Stimulated activated CD4-positive, alpha-beta T cell treated with anti-CD3 and anti-CD28 coated beads, Interleukin-12 subunit alpha, Interleukin-12 subunit beta, amount 100 ng/mL, for 24 hours (primary cell): ENCODE measurements around the gene LENG8.

Experiments
- DNase-seq, 2 experiments: peaks; one replicate each; pipeline ENCODE4 v3.0.0-alpha.2; 2020; ENCODE audit warnings: low read depth in 2 of 2

Gene LENG8

DNA sequence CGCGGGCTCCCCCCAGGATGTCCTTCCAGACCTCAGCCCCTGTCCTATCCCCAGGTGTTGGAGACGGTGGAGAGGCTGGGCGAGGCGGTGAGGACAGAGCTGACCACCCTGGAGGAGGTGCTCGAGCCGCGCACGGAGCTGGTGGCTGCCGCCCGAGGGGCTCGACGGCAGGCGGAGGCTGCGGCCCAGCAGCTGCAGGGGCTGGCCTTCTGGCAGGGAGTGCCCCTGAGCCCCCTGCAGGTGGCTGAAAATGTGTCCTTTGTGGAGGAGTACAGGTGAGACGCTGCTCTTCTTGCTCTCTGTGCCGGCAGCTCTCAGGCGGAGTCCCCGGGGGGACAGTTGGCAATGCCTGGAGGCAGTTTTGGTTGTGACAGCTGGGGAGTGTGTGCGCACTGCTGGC is 26.9 kb upstream of the LENG8 start:
- no peak for DNase-seq

DNA sequence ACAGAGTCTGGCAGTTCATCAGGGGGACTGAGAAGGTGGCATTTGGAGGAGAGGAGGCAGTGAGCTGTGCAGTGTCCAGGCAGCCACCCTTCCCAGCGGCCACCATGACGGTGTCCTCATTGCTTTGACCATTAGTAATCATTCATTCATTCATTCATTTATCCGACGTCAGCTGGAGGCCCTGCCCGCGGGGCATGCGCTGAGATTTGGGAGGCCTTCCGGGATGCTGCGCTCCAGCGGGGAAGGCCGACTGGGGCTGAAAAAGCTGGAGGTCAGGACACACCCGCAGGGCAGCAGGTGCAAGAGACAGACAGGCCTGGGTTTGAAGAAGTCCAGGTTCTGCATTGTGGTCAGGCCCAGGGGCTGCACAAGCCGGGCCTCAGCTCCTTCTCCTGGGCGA is 24.8 kb upstream of the LENG8 start:
- DNase-seq = no peak

DNA sequence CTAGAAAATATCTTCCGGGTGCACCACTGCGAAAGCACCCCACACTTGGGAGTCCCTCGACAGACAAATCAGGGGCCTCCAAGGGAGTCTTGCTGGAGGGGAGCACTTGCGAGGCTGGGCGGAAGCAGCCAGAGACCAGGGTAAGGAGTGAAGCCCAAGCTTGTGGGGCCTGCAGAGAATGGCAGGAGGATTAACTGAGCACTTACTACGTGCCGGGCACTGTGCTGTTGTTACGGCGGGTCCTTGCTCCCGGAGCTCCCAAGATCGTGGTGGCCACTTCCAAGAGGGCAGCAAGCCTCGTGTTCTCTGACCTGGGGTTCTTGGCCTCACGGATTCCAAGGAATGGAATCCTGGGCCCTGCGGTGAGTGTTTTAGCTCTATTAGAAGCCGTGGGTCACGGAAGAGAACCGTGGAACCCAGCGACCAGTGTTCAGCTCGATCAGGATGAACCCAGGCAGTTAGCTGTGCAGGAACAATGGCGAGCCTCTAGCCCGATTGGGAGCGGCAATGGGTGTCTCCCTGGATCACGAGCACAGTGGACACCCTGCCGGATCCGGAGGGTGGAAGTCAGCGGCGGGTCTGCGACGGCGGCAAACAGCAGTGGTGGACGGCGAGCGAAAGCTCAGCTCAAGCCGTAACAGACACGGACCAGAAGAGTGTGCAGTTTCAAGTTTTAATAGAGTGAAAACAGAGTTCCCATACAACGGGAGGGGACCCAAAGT is 24.2 kb upstream of the LENG8 start:
- no peak for DNase-seq

DNA sequence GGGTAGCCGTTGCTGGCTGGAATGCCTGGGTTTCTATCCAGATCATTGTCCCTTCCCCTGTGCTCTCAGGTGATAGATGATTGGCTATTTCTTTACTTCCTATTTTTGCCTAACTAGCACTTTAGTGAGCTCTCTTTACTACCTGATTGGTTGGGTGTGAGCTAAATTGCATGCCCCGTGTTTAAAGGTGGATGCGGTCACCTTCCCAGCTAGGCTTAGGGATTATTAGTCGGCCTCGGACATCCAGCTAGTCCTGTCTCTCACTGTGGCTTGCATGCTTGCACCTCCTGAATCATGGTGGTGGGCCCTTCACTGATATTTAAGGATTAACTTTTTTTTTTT is 23.6 kb upstream of the LENG8 start:
- DNase-seq = no peak

DNA sequence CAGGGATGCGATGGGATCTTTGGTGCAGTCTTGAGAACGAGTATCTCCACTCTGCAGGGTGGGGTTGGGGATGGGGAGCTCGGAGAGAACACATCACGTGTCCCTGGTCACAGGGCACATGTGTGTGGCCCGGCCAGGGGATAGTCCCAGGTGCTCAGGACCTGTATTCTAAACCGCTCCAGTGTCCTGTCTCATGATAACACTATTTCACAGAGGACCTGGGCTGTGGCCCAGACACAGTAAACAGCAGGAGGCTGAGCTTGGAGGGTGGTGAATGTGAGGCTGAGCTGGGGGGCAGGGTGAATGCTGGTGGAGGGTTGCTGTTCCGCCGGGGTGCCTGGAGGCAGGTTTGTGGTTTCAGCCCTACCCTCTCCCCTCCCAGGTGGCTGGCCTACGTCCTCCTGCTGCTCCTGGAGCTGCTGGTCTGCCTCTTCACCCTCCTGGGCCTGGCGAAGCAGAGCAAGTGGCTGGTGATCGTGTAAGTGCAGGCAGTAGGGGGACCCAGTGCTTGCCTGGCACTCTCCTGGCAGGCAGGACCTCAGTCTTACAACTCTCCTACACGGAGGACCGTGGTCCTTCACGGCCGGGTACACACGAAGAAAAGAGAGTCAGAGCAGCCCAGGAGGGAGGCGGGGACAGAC is 22.6 kb upstream of the LENG8 start:
- DNase-seq = no peak

DNA sequence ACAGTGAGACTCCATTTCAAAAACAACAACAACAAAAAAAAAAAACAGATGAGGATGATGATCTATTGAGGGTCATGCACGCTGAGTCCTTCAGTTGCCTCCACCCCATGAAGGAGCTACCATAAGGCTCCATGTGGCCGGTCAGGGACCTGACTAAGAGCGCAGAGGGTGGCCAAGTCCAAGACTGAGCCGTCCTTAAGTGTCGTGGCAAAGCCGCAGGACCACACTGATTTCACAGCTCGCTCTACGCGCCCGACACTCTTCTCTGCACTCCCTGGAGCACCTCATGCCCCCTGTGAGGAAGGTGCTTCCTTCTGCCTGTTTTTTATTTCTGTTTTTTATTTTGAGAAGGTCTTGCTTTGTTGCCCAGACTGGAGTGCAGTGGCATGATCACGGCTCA is 21.4 kb upstream of the LENG8 start:
- no peak for DNase-seq

DNA sequence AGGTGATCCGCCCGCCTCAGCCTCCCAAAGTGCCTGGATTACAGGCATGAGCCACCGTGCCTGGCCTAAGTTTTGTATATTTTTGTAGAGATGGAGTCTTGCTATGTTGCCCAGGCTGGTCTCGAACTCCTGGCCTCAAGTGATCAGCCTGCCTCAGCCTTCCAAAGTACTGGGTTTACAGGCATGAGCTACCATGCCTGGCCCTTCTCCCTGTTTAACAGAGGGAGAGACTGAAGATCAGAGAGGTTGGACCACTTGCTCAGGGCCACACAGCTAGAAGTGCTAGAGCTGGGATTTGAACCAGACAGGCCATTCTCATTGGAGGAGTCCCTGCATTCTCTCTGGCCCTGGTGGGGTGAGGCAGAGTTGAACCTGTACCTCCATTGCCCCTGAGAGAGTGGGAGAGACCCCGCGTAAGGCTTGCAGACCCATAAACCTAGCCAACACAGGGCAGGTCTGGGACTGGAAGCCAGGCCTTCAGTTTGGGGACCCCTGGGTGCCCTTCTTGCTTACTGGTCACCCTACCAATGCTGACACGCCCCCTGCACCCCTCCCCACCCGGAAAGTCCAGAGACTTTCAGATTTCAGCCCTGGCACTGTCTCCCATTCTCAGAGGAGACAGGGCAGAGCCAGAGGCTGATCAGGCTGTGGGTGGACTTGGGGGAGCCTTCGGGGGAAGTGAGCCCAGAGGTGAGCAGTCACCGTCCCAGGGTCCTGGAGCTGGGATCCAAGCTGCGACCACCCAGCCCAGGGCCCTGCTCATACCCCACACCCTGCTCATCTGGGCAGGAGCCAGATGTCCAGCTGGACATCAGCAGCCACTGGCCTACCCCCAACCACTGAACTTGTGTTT is 20.4 kb upstream of the LENG8 start:
- DNase-seq = no peak

DNA sequence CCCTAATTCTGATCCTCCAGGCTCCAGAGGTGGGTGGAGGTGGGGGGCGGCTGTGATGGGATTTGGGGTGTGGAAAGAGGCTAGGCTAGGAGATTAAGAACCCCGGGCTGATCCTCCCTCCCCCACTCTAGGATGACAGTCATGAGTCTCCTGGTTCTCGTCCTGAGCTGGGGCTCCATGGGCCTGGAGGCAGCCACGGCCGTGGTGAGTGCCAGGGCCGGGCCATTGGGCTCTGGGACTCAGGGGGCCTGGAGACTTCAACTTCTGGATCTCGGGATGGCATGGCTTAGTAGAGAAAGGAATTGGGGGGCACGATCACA is 19.9 kb upstream of the LENG8 start:
- DNase-seq = no peak

DNA sequence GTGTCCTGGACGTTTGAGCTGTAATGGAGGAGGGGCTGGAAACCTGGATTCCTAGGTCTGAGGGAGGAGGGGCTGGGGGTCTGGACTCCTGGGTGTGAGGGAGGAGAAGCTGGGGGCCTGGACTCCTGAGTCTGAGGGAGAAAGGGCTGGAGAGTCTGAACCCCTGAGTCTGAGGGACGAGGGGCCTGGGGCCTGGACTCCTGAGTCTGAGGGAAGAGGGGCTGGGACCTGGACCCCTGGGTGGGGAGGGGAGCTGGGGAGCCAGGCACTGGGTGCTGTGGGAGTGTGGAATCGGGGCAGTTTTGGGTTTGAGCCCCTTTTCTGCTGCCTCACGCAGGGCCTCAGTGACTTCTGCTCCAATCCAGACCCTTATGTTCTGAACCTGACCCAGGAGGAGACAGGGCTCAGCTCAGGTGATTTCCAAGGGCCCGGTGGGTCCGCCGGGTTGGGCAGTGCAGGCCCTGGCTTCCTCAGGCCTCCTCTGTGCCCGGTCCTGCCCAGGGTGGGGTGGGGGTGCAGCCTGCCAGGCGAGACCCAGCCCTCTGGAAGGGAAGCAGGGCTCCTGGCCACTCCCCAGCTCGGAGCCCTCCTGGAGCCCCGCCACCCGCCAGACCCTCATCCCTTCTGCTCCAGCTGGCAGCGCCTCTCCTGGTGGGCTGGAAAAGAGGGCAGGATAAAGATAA is 19.3 kb upstream of the LENG8 start:
- DNase-seq = no peak

DNA sequence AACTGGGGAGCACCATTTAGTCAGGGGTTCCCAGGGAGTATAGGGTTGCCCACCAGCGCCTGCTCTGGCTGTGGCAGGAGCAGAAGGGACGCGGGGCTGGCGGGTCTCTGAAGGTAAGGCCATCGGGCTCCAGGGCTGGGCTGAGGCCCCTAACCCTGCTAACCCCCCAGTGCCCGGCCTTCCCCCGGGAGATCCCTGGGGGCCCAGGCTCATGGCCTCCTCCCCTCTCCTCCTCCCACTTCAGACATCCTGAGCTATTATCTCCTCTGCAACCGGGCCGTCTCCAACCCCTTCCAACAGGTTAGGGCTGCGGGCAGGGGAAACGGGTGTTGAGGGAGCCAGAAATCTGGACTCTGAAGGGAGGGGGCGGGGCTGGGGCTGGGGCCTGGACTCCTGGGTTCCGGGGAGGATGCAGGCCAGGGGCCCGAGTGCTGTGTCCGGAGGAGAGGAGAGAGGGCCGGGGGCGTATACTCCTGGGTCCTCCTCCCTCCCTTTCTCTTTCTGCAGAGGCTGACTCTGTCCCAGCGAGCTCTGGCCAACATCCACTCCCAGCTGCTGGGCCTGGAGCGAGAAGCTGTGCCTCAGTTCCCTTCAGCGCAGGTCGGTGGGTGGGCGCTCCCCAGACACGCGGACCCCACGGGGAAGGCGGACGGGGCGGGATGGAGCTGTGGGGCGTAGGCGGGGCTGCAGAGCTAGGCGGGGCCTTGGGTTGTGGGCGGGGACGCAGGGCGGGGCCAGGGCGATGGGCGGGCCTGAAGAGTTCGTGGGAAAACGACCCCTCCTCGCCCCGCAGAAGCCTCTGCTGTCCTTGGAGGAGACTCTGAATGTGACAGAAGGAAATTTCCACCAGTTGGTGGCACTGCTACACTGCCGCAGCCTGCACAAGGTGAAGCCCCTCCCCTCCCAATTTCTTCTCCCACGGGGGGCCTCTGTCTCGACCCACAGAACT is 18.4 kb upstream of the LENG8 start:
- peak in 1 of 2 experiments; percentile 43 for DNase-seq

DNA sequence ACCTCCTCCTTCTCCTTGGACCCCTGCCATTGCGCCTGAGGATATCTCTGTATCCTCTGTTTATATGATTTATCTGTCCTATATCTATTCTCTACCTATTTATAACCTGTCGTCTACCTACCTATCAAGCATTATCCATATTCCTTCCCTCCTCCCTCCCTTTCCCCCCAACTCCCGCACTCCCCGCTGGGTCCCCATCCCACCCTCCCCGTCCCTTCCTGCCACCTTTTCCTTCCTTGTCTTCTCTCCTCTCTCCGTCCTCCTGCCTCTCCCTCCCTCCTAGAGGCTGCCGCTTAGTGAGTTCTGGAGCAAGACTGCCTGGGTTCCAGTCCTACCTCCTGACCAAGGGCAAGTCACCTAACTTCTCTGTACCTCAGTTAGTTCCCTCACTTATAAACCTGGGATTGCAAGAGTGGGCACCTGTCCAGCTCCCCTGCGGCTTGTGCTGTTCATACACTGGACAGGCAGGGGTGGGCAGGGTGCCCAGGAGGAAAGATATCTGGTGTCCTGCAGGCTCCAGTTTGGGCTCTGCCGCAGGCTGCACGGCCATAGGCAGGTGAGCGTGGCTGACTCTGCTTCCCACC is 17.7 kb upstream of the LENG8 start:
- no peak for DNase-seq

DNA sequence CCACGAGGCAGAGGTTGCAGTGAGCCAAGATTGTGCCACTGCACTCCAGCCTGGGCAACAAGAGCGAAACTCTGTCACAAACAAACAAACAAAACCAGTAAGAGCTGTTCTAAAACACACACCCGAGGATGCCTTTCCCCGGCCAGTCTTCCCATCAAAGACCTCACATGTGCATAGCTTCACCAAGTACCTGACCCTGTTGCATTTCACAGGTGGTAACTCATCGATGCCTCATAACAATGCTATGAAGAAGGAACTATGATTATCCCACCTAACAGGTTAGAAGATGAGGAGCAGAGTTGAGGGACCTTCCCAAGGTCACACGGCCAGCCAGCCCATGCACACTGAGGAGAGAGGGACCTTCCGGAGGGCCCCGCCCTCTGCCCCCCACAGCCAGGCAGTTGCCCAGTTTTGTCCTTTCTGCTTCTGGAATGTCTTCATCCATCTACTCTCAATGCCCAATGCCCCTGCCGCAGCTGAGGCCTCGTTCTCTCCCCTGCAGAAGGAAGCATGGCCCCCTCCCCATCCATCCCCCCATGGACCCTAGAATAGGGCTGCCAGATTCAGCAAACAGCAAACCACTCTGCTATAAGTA is 16.8 kb upstream of the LENG8 start:
- no peak for DNase-seq

DNA sequence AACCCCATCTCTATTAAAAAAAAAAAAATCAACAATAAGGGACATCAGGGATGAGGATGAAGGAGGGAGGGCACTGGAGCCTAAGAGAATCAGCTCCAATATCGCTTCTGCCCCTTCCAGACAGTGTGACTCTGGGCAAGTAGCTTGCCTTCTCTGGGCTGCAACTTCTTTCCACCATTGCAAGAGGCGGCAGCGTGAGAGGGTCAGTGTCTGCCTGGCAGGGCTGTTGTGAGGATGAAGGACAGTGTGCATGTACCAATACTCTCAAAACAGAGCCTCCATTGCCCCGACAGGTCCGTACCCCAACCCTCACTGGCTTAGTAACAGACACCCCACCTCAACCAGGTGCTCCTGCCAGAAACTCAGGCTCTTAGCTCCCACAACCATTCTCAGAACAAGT is 15.3 kb upstream of the LENG8 start:
- DNase-seq = no peak

DNA sequence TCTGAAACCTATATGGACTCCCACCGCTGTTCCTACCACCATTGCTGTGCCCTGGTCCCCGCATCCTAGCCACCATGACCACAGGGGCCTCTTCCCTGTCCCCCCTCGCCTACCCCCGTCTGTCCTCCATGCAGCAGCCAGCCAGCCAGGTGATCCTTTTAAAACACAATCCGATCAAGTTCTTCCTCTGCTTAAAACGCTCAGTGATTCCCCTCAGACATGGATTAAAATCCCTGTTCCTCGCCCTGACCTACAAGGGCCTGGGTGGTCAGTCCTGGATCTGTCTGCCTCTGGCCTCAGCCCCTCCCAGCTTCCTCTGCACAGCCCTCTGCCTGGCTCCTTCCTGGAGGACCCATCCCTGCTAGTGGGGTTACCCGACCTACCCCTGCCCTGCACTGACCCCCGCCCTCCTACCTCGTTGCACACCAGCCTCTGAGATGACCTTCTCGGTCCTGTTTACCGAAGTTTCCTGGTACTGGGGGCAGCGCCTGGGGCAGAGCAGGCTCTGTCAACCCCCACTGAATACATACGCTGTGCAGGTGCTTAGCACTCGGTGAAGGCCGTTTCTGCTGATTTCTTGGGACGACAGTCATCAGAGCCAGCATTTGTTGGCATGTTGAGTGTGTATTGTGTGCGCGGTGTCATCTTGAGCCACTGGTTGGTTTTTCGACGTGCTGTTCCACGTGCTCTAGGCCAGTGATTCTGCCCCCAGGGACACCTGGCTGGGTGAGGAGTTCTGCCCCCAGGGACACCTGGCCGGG is 14.7 kb upstream of the LENG8 start:
- DNase-seq = no peak

DNA sequence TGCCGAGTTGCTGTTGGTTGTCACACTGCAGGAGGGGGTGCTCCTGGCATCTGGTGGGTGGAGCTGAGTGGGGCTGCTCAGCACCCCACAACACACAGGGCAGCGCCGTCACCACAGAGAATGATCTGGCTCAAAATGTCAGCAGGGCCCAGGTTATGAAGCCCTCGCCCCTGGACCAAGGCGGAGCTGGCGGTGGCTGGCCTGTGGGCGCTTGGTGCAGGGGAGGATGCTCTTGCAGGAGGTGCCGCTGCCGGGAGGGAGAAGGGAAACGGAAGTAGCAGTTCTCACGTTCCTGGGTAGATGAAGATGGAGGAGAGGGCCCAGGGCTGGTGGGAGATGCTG is 14.2 kb upstream of the LENG8 start:
- no peak for DNase-seq

DNA sequence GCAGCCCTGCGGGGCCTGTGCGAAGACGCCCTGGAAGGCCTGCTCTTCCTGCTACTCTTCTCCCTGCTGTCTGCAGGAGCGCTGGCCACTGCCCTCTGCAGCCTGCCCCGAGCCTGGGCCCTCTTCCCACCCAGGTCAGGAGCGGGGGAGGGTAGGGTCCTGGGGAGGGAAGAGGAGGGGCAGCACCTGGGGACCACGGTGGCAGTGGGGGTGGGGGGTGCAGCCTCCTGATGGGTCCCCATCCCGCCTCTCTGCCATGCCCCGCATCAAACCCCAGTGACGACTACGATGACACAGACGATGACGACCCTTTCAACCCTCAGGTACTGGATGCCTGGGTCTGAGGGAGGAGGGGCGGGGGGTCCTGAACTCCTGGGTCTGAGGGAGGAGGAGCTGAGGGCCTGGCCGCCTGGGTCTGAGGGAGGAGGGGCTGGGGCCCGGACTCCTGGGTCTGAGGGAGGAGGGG is 13.4 kb upstream of the LENG8 start:
- no peak for DNase-seq

DNA sequence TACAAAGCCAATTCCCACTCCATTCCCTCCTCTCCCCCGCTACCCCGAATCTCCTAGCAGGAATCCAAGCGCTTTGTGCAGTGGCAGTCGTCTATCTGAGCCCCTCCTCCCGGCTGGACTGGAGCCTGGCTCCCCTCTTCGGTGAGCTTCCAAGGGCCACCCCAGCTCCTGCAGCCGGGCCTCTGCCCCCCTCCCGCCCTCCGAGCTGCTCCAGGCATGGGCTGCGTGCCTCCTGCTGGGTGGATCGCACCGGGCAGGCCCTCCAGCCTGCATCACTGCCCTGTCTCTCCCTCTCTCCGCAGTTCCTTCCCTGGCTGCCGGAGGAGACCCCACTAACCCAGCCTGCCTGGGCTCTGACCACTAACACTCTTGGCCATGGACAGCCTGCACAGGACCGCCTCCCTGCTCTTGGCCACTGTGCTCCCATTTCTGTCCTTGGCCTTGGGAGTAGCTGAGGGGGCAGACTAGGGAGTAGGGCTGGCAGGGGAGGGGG is 12.9 kb upstream of the LENG8 start:
- no peak for DNase-seq

DNA sequence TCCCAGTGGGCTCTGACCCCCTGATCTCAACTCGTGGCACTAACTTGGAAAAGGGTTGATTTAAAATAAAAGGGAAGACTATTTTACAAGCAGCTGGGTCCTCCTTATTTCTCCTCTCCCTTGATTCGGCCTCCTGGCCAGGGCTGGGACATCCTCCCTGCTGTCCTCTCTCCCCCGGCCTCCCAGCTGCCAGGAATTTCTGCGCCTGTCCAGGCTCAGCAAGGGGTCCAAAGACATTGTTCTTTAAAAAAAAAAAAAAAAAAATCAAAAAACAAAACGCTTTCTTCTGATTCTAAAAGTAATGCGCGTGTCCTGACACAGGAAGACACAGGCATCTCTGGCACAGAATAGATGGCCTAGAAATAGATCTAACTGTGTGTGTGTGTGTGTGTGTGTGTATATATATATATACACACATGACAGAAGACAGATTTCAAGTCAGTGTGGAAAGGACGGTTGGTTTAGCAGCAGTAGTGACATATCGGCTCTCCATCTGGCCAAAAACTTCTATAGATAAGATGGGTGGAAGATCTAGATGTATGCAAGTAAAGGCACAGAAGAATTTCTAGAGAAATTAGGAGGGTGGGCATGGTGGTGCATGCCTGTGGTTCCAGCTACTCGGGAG is 12.3 kb upstream of the LENG8 start:
- DNase-seq = no peak

DNA sequence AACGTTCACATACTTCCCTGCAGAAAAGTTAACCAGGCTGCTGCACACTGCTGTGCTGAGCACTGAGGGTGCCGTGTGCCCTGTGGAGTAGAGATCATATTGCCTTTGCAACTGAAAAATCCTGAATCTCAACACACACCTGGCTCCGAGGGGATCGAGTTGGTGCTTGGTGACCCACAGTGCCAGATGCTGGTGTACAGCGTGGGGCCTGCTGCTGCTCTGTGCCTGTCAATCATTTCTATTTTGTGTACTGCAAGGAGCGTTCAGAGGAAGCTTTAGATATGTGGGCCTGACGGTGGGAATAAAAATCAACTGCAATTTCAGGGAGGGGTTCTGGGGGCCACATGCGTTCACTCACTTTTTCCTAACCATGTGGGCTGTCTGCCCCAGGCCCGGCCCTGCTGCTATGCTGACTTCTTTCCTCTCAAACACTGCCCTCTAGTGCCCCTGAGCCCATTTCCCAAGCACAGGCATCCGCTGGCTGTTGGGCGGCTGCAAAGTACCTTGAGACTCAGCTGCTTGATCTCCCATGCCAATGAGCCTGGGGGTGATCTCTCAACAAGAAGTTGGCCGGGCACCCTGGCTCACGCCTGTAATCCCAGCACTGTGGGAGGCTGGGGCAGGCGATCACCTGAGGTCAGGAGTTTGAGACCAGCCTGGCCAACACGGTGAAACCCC is 9.7 kb upstream of the LENG8 start:
- DNase-seq = no peak
